OCI-LY3 (cell line): Measurements from ENCODE around the gene CCNA1.

ENCODE experiments used
- H2AFZ ChIP-seq: fragments of 200-600, 300-600 bp; shearing (Covaris generic); 2 replicates; pipeline ENCODE4 v1.6.0; 2014; ENCODE audit warnings: antibody characterized with exemption, low read depth, low read length
- H3K27ac ChIP-seq: fragments of 200-600, 300-600 bp; sonication (generic); 2 replicates; pipeline ENCODE4 v1.5.1; 2014; ENCODE audit warnings: mild to moderate bottlenecking, low read length, moderate library complexity, mixed read lengths
- H3K27me3 ChIP-seq: fragments of 200-600, 300-600 bp; sonication (generic); 2 replicates; pipeline ENCODE4 v1.6.1; 2014; ENCODE audit warnings: low read depth, low read length, mixed read lengths
- H3K36me3 ChIP-seq: fragments of 200-600, 300-600 bp; sonication (generic); replicated peaks from 2 replicates; pipeline ENCODE3; 2014; ENCODE audit warnings: low read depth, low read length, mixed read lengths
- H3K4me1 ChIP-seq: fragments of 300-600, 200-600 bp; sonication (generic); 2 replicates; pipeline ENCODE4 v1.6.1; 2014; ENCODE audit warnings: low read length, mixed read lengths
- H3K4me2 ChIP-seq: fragments of 200-600, 300-600 bp; sonication (generic); 2 replicates; pipeline ENCODE4 v1.6.1; 2014; ENCODE audit warnings: low read length, mixed read lengths
- H3K4me3 ChIP-seq: fragments of 300-600, 200-600 bp; sonication (generic); 2 replicates; pipeline ENCODE4 v1.5.1; 2014; ENCODE audit warnings: antibody characterized with exemption, mild to moderate bottlenecking, low read length, moderate library complexity
- H3K79me2 ChIP-seq: fragments of 300-600, 200-600 bp; shearing (Covaris generic); 2 replicates; pipeline ENCODE4 v1.6.1; 2014; ENCODE audit warnings: mild to moderate bottlenecking, low read length, mixed read lengths
- H3K9ac ChIP-seq: fragments of 300-600, 200-600 bp; shearing (Covaris generic); 2 replicates; pipeline ENCODE4 v1.6.0; 2014; ENCODE audit warnings: mild to moderate bottlenecking, low read length, moderate library complexity
- H3K9me3 ChIP-seq: fragments of 200-600, 300-600 bp; shearing (Covaris generic); 2 replicates; pipeline ENCODE4 v1.6.1; 2014; ENCODE audit warnings: low read length, mixed read lengths; ENCODE audit not compliant: insufficient read depth
- H4K20me1 ChIP-seq: fragments of 200-600, 300-600 bp; sonication (generic); 2 replicates; pipeline ENCODE4 v1.6.1; 2016; ENCODE audit warnings: low read length, mixed read lengths; ENCODE audit not compliant: insufficient read depth
- EZH2phosphoT487 ChIP-seq: fragments of 200-600 bp; shearing (Covaris generic); IDR thresholded peaks from 2 replicates; pipeline ENCODE4 v1.6.1; 2018; ENCODE audit warnings: antibody characterized with exemption, mixed run types, low read depth
- TF ChIP-seq, protein P1 (sequence below): fragments of 200-600, 300-600 bp; sonication (generic); IDR thresholded peaks from 2 replicates; pipeline ENCODE4 v1.5.1; 2014; ENCODE audit warnings: antibody characterized with exemption, low read length, low read depth

Gene CCNA1

GRCh38 chr13:36456577-36456976 lies 24.3 kb downstream of the CCNA1 start:
- H3K4me3 ChIP-seq, result no peak overlapping the region
- no peaks in the 10 kb centered on the region for H4K20me1 ChIP-seq
- no peak overlapping the region for H3K27ac ChIP-seq
- H3K9ac ChIP-seq, result no peak overlapping the region
- no peaks in the 10 kb centered on the region for H3K27me3 ChIP-seq
- TF ChIP-seq EZH2phosphoT487, result no peak
- TF ChIP-seq, protein P1, sequence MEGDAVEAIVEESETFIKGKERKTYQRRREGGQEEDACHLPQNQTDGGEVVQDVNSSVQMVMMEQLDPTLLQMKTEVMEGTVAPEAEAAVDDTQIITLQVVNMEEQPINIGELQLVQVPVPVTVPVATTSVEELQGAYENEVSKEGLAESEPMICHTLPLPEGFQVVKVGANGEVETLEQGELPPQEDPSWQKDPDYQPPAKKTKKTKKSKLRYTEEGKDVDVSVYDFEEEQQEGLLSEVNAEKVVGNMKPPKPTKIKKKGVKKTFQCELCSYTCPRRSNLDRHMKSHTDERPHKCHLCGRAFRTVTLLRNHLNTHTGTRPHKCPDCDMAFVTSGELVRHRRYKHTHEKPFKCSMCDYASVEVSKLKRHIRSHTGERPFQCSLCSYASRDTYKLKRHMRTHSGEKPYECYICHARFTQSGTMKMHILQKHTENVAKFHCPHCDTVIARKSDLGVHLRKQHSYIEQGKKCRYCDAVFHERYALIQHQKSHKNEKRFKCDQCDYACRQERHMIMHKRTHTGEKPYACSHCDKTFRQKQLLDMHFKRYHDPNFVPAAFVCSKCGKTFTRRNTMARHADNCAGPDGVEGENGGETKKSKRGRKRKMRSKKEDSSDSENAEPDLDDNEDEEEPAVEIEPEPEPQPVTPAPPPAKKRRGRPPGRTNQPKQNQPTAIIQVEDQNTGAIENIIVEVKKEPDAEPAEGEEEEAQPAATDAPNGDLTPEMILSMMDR, result no peak
- no peaks in the 10 kb centered on the region for H3K79me2 ChIP-seq
- no peaks in the 10 kb centered on the region for H3K36me3 ChIP-seq
- no peaks in the 10 kb centered on the region for H3K9me3 ChIP-seq
- H3K4me2 ChIP-seq, result no peak overlapping the region
- H3K4me1 ChIP-seq, result peaks cover 4% of the 10 kb centered on the region; the same call in 1 of the 2 replicates
- no peak overlapping the region for H2AFZ ChIP-seq

GRCh38 chr13:36461506-36461905 lies 29.2 kb downstream of the CCNA1 start:
- Histone ChIP-seq H3K36me3 (no peaks in the 10 kb centered on the region), H3K27me3 (no peaks in the 10 kb centered on the region), H4K20me1 (no peaks in the 10 kb centered on the region), H3K9me3 (no peaks in the 10 kb centered on the region), H3K79me2 (no peaks in the 10 kb centered on the region), H3K9ac (no peak overlapping the region), H3K4me1 (no peaks in the 10 kb centered on the region), H3K4me2 (no peak overlapping the region), H2AFZ (no peak overlapping the region), H3K27ac (no peak overlapping the region), H3K4me3 (no peak overlapping the region)
- no peak for TF ChIP-seq EZH2phosphoT487
- TF ChIP-seq, protein P1, result no peak

- Histone ChIP-seq H2AFZ (no peak overlapping the region), H4K20me1 (no peaks in the 10 kb centered on the region), H3K4me3 (no peak overlapping the region), H3K9me3 (peaks cover 12% of the 10 kb centered on the region; the same call in 1 of the 2 replicates), H3K79me2 (no peaks in the 10 kb centered on the region), H3K27ac (no peak overlapping the region), H3K4me1 (peaks cover 1% of the 10 kb centered on the region; the same call in 1 of the 2 replicates), H3K4me2 (no peak overlapping the region), H3K27me3 (no peaks in the 10 kb centered on the region), H3K36me3 (no peaks in the 10 kb centered on the region), H3K9ac (no peak overlapping the region)
- TF ChIP-seq, protein P1, result peak; percentile 29
- no peak for TF ChIP-seq EZH2phosphoT487
Observed at GRCh38 chr13:36475468-36475867, 43.2 kb downstream of the CCNA1 start.

DNA sequence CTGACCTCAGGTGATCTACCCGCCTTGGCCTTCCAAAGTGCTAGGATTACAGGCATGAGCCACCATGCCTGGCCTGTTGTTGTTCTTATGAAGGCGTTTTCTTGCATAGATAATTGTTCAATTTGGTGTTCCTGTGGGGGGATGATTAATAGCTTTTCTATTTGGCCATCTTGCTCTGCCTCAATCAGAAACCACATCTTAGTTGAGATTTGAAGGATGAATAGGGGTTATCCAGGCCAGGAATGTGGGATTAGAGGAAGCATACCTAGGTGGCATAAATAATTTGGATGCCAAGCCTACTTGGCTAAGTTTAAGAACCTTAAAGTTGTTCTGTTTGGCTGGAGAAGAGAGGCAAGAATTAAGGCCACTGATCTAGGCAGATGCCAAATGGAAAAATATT lies 44.4 kb downstream of the CCNA1 start:
- H3K4me2 ChIP-seq, result no peak overlapping the region
- H3K79me2 ChIP-seq, result no peaks in the 10 kb centered on the region
- H3K27me3 ChIP-seq, result no peaks in the 10 kb centered on the region
- TF ChIP-seq EZH2phosphoT487, result no peak
- TF ChIP-seq, protein P1, result no peak
- H3K36me3 ChIP-seq, result no peaks in the 10 kb centered on the region
- H3K27ac ChIP-seq, result no peak overlapping the region
- no peak overlapping the region for H3K4me3 ChIP-seq
- H3K9ac ChIP-seq, result no peak overlapping the region
- H2AFZ ChIP-seq, result no peak overlapping the region
- no peaks in the 10 kb centered on the region for H4K20me1 ChIP-seq
- peaks cover 12% of the 10 kb centered on the region; the same call in 1 of the 2 replicates for H3K9me3 ChIP-seq
- peaks cover 9% of the 10 kb centered on the region; the same call in 1 of the 2 replicates for H3K4me1 ChIP-seq
